SK-N-MC (cell line): ENCODE results near the gene MINAR2.

Experiments used
- DNase-seq: peaks from one replicate; pipeline ENCODE4 v3.0.0-alpha.2; 2011; ENCODE audit warnings: low read depth, low spot score
- H3K27ac ChIP-seq: fragments of 200-600 bp; sonication (generic); 2 replicates; pipeline ENCODE4 v1.5.1; 2016; ENCODE audit warnings: mixed run types
- H3K36me3 ChIP-seq: fragments of 200-600 bp; sonication (generic); 2 replicates; pipeline ENCODE4 v1.6.1; 2017; ENCODE audit warnings: antibody characterized with exemption, low read length, mixed read lengths; ENCODE audit not compliant: insufficient read depth
- H3K4me3 ChIP-seq: fragments of 200-600 bp; sonication (generic); 2 replicates; pipeline ENCODE4 v1.5.1; 2016
- H3K9ac ChIP-seq: fragments of 200-600 bp; sonication (generic); 2 replicates; pipeline ENCODE4 v1.8.0; 2017; ENCODE audit warnings: mixed run types, mixed read lengths; ENCODE audit not compliant: insufficient read length
- H3K9me3 ChIP-seq: fragments of 200-600 bp; sonication (generic); 2 replicates; pipeline ENCODE4 v1.6.1; 2017; ENCODE audit warnings: low read depth, mild to moderate bottlenecking, antibody characterized with exemption, low read length, moderate library complexity, mixed read lengths
- EZH2 ChIP-seq: fragments of 200-600 bp; sonication (generic); IDR thresholded peaks from one replicate; pipeline ENCODE4 v1.6.1; 2017; ENCODE audit warnings: antibody characterized with exemption
- FOXP2 ChIP-seq: optimal IDR thresholded peaks from 2 replicates; pipeline ENCODE3; 2011; ENCODE audit warnings: mild to moderate bottlenecking, moderate library complexity; ENCODE audit not compliant: insufficient read depth; ENCODE audit errors: extremely low read length, control extremely low read depth
- POLR2AphosphoS5 ChIP-seq: IDR thresholded peaks from 2 replicates; pipeline ENCODE4 v1.6.1; 2012; ENCODE audit warnings: mild to moderate bottlenecking, low read depth, low read length, borderline replicate concordance

Gene MINAR2

DNA sequence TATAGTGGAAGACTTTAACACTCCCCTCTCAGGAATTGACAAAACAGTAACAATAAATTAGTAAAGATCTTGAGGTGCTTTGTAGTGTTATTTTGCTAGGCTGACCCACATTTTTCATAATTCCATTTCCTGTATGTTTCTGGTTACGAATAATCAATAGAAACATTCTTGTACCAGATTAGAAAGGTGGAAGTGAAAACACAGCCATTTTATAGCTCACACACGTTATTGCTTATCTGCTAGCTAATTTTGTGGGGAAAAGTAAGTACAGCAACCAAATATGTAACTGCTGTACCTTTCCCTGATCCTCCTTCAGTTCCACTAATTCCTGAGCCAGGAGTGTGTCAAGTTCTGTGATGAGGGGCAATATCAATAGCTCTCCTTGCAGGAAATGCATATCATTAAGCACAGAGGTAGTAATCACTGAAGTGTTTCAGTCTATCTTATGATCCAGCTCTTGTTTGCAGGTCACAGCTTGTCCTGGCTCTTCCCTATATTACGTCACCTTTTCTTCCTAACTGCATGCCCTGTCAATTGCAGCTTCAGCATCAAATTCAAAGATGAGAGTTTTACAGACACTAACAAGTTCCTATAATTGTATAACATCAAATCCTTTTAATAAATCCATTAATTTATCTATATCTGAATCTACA, 59.4 kb downstream of the MINAR2 start:
- H3K36me3 ChIP-seq = no peaks in the 10 kb centered on the region
- H3K9ac ChIP-seq = no peak overlapping the region
- no peak overlapping the region for H3K27ac ChIP-seq
- DNase-seq = no peak
- H3K4me3 ChIP-seq = no peak overlapping the region
- H3K9me3 ChIP-seq = no peaks in the 10 kb centered on the region
- no peak for TF ChIP-seq POLR2AphosphoS5
- TF ChIP-seq EZH2 = no peak
- TF ChIP-seq FOXP2 = no peak
